B cell (primary cell): ENCODE measurements around the gene SLC18A2. TPM values are rescaled to one million over a fixed set of nuclear protein-coding genes. Genes with fewer than 3 reads are reported as not detected.

Experiments used
- ATAC-seq: fragments of 200-7000 bp; cut with Tn5 transposase; one replicate; pipeline ENCODE4 v1.10.0; 2021; ENCODE audit warnings: low read depth, mild to moderate bottlenecking, moderate number of reproducible peaks, moderate library complexity
- CTCF ChIA-PET: fragments of 350-600 bp; sonication (Branson Sonifier 250); formaldehyde crosslinking; loops from one replicate; lab custom pipeline; 2021; ENCODE audit warnings: antibody characterized with exemption, inconsistent platforms; lab: Charles Lee
- POLR2A ChIA-PET: fragments of 350-600 bp; sonication (Branson Sonifier 250); formaldehyde crosslinking; loops from one replicate; lab custom pipeline; 2021; ENCODE audit warnings: antibody characterized with exemption; lab: Charles Lee
- DNase-seq: peaks from one replicate; pipeline ENCODE4 v3.0.0; 2013
- H2AFZ ChIP-seq: 2 replicates; pipeline ENCODE4 v1.6.1; 2012; ENCODE audit warnings: mild to moderate bottlenecking, low read depth, low read length; ENCODE audit not compliant: insufficient read depth, poor library complexity, severe bottlenecking
- H3K27ac ChIP-seq, 2 donors: 1 replicate in 1 of 2; 2 replicates in 1 of 2; pipeline ENCODE4 v1.5.1; 2012 to 2013; ENCODE audit warnings: low read length in 2 of 2, mild to moderate bottlenecking in 2 of 2, moderate library complexity in 1 of 2
- H3K27me3 ChIP-seq, 4 experiments: fragments of 200-600 bp in 1 of 4; sonication (generic) in 1 of 4; replicated peaks in 1 of 4; 1 replicate in 2 of 4; 2 replicates in 2 of 4; pipeline versions ENCODE4 v1.6.1 to v1.7.0; 2013 to 2016; ENCODE audit warnings: low read length in 3 of 4, mild to moderate bottlenecking in 2 of 4, mixed read lengths in 1 of 4, moderate library complexity in 1 of 4; ENCODE audit not compliant: insufficient read depth in 4 of 4, control insufficient read depth in 3 of 4; ENCODE audit errors: control extremely low read depth in 1 of 4
- H3K36me3 ChIP-seq, 2 experiments: replicated peaks in 1 of 2; 1 replicate in 1 of 2; 2 replicates in 1 of 2; pipeline versions ENCODE4 v1.6.1 to v1.7.1; 2013; ENCODE audit warnings: low read length in 1 of 2; ENCODE audit not compliant: insufficient read depth in 2 of 2, control insufficient read depth in 1 of 2; ENCODE audit errors: control extremely low read depth in 1 of 2, extremely low read depth in 1 of 2
- H3K4me1 ChIP-seq, 2 donors: fragments of 200-600 bp in 1 of 2; sonication (generic) in 1 of 2; 1 replicate in 1 of 2; 2 replicates in 1 of 2; pipeline versions ENCODE4 v1.5.1 to v1.6.1; 2013 to 2017; ENCODE audit warnings: low read length in 2 of 2; ENCODE audit not compliant: control insufficient read depth in 2 of 2, insufficient read depth in 2 of 2
- H3K4me2 ChIP-seq: replicated peaks from 2 replicates; pipeline ENCODE3; 2012; ENCODE audit warnings: mild to moderate bottlenecking, low read depth, low read length; ENCODE audit not compliant: poor library complexity, severe bottlenecking
- H3K4me3 ChIP-seq, 5 experiments: fragments of 200-600 bp in 1 of 5; sonication (generic) in 1 of 5; 1 replicate in 3 of 5; 2 replicates in 2 of 5; pipeline versions ENCODE4 v1.5.1 to v1.7.0; 2011 to 2016; ENCODE audit warnings: low read length in 4 of 5, mild to moderate bottlenecking in 4 of 5, low read depth in 2 of 5, control low read depth in 1 of 5, moderate library complexity in 1 of 5; ENCODE audit not compliant: insufficient read depth in 1 of 5; ENCODE audit errors: control extremely low read depth in 1 of 5, extremely low read depth in 1 of 5
- H3K79me2 ChIP-seq: fragments of 200-600 bp; sonication (generic); one replicate; pipeline ENCODE4 v1.6.0; 2016; ENCODE audit warnings: low read length; ENCODE audit not compliant: control insufficient read depth, insufficient read depth
- H3K9ac ChIP-seq: fragments of 200-600 bp; sonication (generic); 2 replicates; pipeline ENCODE4 v1.6.1; 2017; ENCODE audit warnings: mild to moderate bottlenecking, low read length, moderate library complexity
- H3K9me3 ChIP-seq, 3 donors: one replicate each; pipeline versions ENCODE4 v1.6.1 to v1.7.1; 2013; ENCODE audit warnings: low read length in 2 of 3; ENCODE audit not compliant: control insufficient read depth in 2 of 3, insufficient read depth in 1 of 3; ENCODE audit errors: control extremely low read depth in 1 of 3
- H4K20me1 ChIP-seq: 2 replicates; pipeline ENCODE4 v1.6.0; 2012; ENCODE audit warnings: mild to moderate bottlenecking, low read length; ENCODE audit not compliant: insufficient read depth, control insufficient read depth, poor library complexity, severe bottlenecking
- H3K27ac Mint-ChIP-seq: one replicate; pipeline ENCODE4 v1.8.0; 2021; ENCODE audit warnings: mixed read lengths
- H3K27me3 Mint-ChIP-seq: one replicate; pipeline ENCODE4 v1.8.0; 2021; ENCODE audit warnings: mixed read lengths
- H3K4me1 Mint-ChIP-seq: one replicate; pipeline ENCODE4 v1.8.0; 2021; ENCODE audit warnings: mixed read lengths
- H3K4me3 Mint-ChIP-seq: one replicate; pipeline ENCODE4 v1.8.0; 2021; ENCODE audit warnings: mixed read lengths
- H3K9me3 Mint-ChIP-seq: one replicate; pipeline ENCODE4 v1.8.0; 2022; ENCODE audit warnings: mixed read lengths; ENCODE audit not compliant: insufficient read depth
- CTCF ChIP-seq: fragments of 200-600 bp; IDR thresholded peaks from one replicate; pipeline ENCODE4 v1.8.0; 2022; ENCODE audit warnings: antibody characterized with exemption, mild to moderate bottlenecking
- EZH2 ChIP-seq: IDR thresholded peaks from 2 replicates; pipeline ENCODE4 v1.6.1; 2012; ENCODE audit warnings: borderline replicate concordance, low read depth, mild to moderate bottlenecking, moderate library complexity, low read length; ENCODE audit not compliant: insufficient read depth, poor library complexity, severe bottlenecking
- WGBS: methylation state at CpG from one replicate; pipeline ENCODE4 v1.1.5; 2013; ENCODE audit warnings: missing lambda C conversion rate; ENCODE audit not compliant: insufficient coverage; 5-methylcytosine and 5-hydroxymethylcytosine counted together
- intact Hi-C: fragments of 100-400 bp; cut with micrococcal nuclease; formaldehyde crosslinking; loops from one replicate; pipeline ENCODE4 v1.10.0; 2022
- polyA plus RNA-seq: library from polyadenylated mRNA; depleted of rRNA; stranded (reverse); fragments of >200 nt; gene quantifications from 2 replicates; pipeline ENCODE4 v1.2.3, GENCODE V29; 2012
- total RNA-seq, 2 donors: library from RNA; stranded (reverse); fragments of 120-200 nt in 1 of 2; gene quantifications; 1 replicate in 1 of 2; 2 replicates in 1 of 2; pipeline versions ENCODE4 v1.2.3 to v1.2.4, GENCODE V29; 2013 to 2022

SLC18A2 gene
- total and polyA plus RNA-seq, 2 donors (not counting 1 experiment from before 2014, with no cell fraction given) = not detected

DNA sequence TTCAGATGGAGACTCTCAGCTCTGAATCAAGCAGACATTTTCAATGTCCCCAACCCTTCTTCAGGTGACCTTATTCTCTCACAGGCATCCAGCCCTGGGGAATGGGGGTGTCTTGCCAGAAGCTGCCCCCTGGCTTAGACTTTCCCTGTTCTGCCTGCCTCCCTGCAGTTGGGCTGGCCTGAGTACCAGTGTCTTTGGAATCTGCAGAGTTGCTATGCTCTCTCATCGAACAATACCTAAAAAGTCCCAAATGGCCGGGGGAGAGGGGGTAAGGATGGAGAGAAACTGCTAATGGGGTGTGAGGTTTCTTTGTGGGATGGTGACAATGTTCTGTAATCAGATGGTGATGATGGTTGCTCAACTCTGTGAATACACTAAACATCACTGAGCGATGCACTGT lies 20.6 kb downstream of the SLC18A2 start:
- Histone ChIP-seq H3K9me3 (no peaks in the 10 kb centered on the region), H2AFZ (no peak overlapping the region), H3K36me3 (no peaks in the 10 kb centered on the region), H3K27ac (no peak overlapping the region), H3K4me2 (no peak overlapping the region), H3K4me1 (no peaks in the 10 kb centered on the region), H4K20me1 (no peaks in the 10 kb centered on the region), H3K27me3 (peaks cover 0 to 23% (median 4%) of the 10 kb centered on the region in 4 experiments), H3K9ac (no peak overlapping the region), H3K79me2 (no peaks in the 10 kb centered on the region), H3K4me3 (no peak overlapping the region)
- Mint-ChIP-seq H3K27me3 (peaks cover 22% of the 10 kb centered on the region), H3K4me3 (no peak overlapping the region), H3K9me3 (no peaks in the 10 kb centered on the region), H3K4me1 (no peaks in the 10 kb centered on the region), H3K27ac (no peak overlapping the region)
- CTCF ChIA-PET = interaction anchor here (1.1 kb wide), 1 partner anchor 45 kb away, joined by 3 read pairs; no protein-coding TSS in a partner anchor
- WGBS = 100% methylated on average over 1 of the region's 3 CpGs
- TF ChIP-seq CTCF (no peak), EZH2 (no peak)
- DNase-seq (no peak), ATAC-seq (no peak)
- intact Hi-C loops = no loop called here
- POLR2A ChIA-PET = no interaction called here

DNA sequence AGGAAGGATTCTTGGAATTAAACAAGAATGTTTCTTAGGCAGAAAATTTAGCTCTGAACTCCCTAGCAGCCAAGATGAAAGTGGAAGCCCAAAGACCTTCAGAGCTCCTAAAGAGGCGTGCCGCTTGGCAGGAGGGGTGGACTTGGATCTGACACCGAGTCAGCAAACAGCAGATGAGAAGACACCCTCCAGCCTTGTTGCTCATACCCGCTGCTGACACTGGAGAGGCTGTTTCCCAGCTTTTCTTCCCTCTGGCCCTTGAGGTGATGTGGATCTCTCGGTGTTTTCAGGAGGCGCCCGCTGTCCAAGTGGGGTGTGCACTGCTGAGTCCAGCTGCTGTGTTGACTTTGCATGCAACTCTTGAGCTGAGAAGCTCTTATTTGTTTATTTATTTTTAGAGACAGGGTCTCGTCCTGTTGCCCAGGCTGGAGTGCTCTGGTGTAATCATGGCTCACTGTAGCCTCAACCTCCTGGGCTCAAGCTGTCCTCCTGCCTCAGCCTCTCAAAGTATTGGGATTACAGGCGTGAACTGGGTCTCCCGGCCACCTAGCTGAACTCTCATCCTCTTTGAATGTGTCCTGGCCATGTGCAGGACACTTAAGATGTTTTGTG lies 21.5 kb downstream of the SLC18A2 start:
- DNase-seq (no peak), ATAC-seq (no peak)
- Histone ChIP-seq H2AFZ (no peak overlapping the region), H3K9ac (no peak overlapping the region), H3K36me3 (no peaks in the 10 kb centered on the region), H3K79me2 (no peaks in the 10 kb centered on the region), H3K27ac (no peak overlapping the region), H3K4me3 (no peak overlapping the region), H3K9me3 (no peaks in the 10 kb centered on the region), H4K20me1 (no peaks in the 10 kb centered on the region), H3K4me2 (no peak overlapping the region), H3K4me1 (no peaks in the 10 kb centered on the region), H3K27me3 (peaks cover 0 to 23% (median 4%) of the 10 kb centered on the region in 4 experiments)
- TF ChIP-seq CTCF (no peak), EZH2 (no peak)
- H3K9me3 Mint-ChIP-seq = no peaks in the 10 kb centered on the region
- WGBS = 90% methylated on average over 8 of the region's 10 CpGs
- ChIA-PET POLR2A (no interaction called here), CTCF (interaction anchor here (1.1 kb wide), 1 partner anchor 45 kb away, joined by 3 read pairs; no protein-coding TSS in a partner anchor)
- peaks cover 22% of the 10 kb centered on the region for H3K27me3 Mint-ChIP-seq
- H3K4me3 Mint-ChIP-seq = no peak overlapping the region
- H3K27ac Mint-ChIP-seq = no peak overlapping the region
- intact Hi-C loops = no loop called here
- no peaks in the 10 kb centered on the region for H3K4me1 Mint-ChIP-seq
